Stomach (tissue), 9 donors: ENCODE data around the gene PROB1. TPM values are rescaled to one million over a fixed set of nuclear protein-coding genes. Genes with fewer than 3 reads are reported as not detected.
A peak's percentile ranks its signal among the peaks of the same experiment; 100 is the strongest.
"Not testable (repeated sequence)": the region's sequence is repeated elsewhere in the genome, so short reads cannot be mapped to it uniquely, and the experiment has no call there.

Source experiments
- DNase-seq, 2 donors: peaks; one replicate each; pipeline versions ENCODE4 v3.0.0 to v3.0.0-alpha.2; 2013 to 2019
- H3K27ac ChIP-seq, 5 donors: fragments of 200-600 bp in 4 of 5; sonication (generic) in 4 of 5; one replicate each; pipeline ENCODE4 v1.5.1; 2013 to 2019; ENCODE audit warnings: mild to moderate bottlenecking in 1 of 5, moderate library complexity in 1 of 5
- H3K27me3 ChIP-seq, 3 donors: fragments of 200-600 bp; sonication (generic); one replicate each; pipeline ENCODE4 v1.5.1; 2017 to 2019; ENCODE audit warnings: mixed run types in 1 of 3
- H3K36me3 ChIP-seq, 4 donors: fragments of 200-600 bp; sonication (generic); 1 replicate in 3 of 4; 2 replicates in 1 of 4; pipeline ENCODE4 v1.5.1; 2016 to 2019
- H3K4me1 ChIP-seq, 4 donors: fragments of 200-600 bp; sonication (generic); one replicate each; pipeline ENCODE4 v1.5.1; 2016 to 2019
- H3K4me3 ChIP-seq, 4 donors: fragments of 200-600 bp; sonication (generic) in 3 of 4; one replicate each; pipeline ENCODE4 v1.5.1; 2016 to 2019; ENCODE audit warnings: mild to moderate bottlenecking in 1 of 4
- H3K9me3 ChIP-seq, 4 donors: fragments of 200-600 bp; sonication (generic); one replicate each; pipeline ENCODE4 v1.5.1; 2016 to 2019
- EP300 ChIP-seq: sonication (generic); formaldehyde crosslinking; IDR thresholded peaks from one replicate; pipeline ENCODE4 v1.6.1; 2017; ENCODE audit warnings: antibody characterized with exemption
- POLR2A ChIP-seq, 4 donors: fragments of 450-650 bp; IDR thresholded peaks; one replicate each; pipeline ENCODE4 v1.6.1; 2016; ENCODE audit warnings: antibody characterized with exemption in 4 of 4, control low read depth in 2 of 4, mild to moderate bottlenecking in 1 of 4, moderate library complexity in 1 of 4
- POLR2AphosphoS5 ChIP-seq, 3 donors: sonication (generic); formaldehyde crosslinking; IDR thresholded peaks; one replicate each; pipeline ENCODE4 v1.6.1; 2016; ENCODE audit warnings: antibody characterized with exemption in 3 of 3
- WGBS, 5 donors: extraction: QIAGEN DNeasy Blood & Tissue Kit in 3 of 5; methylation state at CpG; one replicate each; pipeline versions ENCODE4 v1.1.5 to v1.1.7; 2013 to 2018; 5-methylcytosine and 5-hydroxymethylcytosine counted together
- intact Hi-C: fragments of 100-400 bp; cut with DNase I; formaldehyde crosslinking; loops from one replicate; pipeline ENCODE4 v1.15.1; 2023; ENCODE audit warnings: low total_unique reads
- polyA plus RNA-seq, 3 donors: library from polyadenylated mRNA; stranded (reverse); fragments of 200-250 nt; gene quantifications; one replicate each; pipeline ENCODE4 v1.2.3, GENCODE V29; 2013
- total RNA-seq, 5 donors: library from RNA; depleted of rRNA; stranded (reverse); fragments of >200 nt; gene quantifications; one replicate each; pipeline versions ENCODE4 v1.1.0 to v1.2.3, GENCODE V29; 2014 to 2016
- TF ChIP-seq, protein P1 (sequence below), 7 experiments: fragments of 450-650 bp in 4 of 7; fragments of 200-600 bp in 3 of 7; sonication (generic) in 3 of 7; IDR thresholded peaks; one replicate each; pipeline ENCODE4 v1.5.1; 2016 to 2019; ENCODE audit warnings: antibody characterized with exemption in 7 of 7, control low read depth in 2 of 7, mild to moderate bottlenecking in 1 of 7
- donor health status: healthy with polysubstance abuse.
- donor health status: Bipolar disorder and iron deficiency.
- donor health status: healthy.

Gene PROB1
- total and polyA plus RNA-seq, 8 donors = 0.55 to 0.89 (median 0.73) TPM; not detected in 3

DNA sequence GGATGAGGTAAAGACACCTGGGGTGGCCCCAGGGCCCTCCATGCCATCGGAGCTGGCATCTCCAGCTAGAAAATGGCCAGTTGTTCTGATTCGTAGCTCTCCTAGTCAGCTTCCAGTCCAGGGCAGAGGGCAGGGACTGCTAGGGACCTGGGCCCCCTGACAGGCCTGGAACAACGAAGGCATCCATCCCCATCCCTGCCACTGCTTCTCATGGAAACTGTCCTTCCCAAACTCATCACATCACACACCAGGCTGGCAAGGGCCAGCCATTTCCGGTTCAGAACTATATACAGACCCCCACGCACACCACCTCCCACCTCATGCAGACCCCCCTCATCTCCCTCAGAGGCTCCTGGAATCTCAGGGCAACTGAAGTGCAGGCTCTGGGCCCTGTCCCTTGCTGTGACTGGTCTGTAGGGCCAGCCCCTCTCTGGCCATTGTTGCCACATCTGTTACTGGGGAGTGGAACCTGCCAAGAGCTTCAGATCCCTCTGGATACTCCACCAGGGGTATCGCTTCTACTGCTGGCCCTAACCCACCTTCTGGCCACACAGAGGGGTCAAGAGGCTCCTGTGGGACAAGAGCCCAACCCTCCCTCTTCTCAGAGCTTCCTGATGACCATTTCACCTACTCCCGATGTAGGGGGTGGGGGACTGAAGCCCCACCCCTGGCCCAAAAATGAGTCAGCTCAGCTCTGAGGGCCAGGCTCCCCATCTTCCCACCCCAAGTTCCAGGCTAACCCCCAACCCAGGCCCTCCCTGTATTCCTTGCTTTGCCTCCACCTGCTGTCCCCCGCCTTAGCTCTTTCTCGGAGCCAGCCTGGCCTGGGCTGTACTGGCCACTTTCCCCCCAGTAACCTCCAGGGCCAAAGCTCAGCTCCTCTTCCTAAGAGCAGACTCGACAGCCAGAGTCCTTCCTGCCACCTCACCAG lies 4.0 kb downstream of the PROB1 start:
- intact Hi-C loops = no loop called here
- Histone ChIP-seq H3K27me3 (peaks cover 0 to 42% (median 0%) of the 10 kb centered on the region in 3 donors), H3K36me3 (no peaks in the 10 kb centered on the region), H3K4me3 (peak overlapping the region in 1 of 4 donors; percentile 62), H3K27ac (peak overlapping the region; percentile 49 to 78 (median 71)), H3K9me3 (no peaks in the 10 kb centered on the region), H3K4me1 (peaks cover 29 to 73% (median 64%) of the 10 kb centered on the region in 4 donors)
- DNase-seq = no peak
- 68 to 79% (median 77%) methylated on average over 8 to 10 of the region's 10 CpGs for WGBS, 5 donors
- TF ChIP-seq POLR2AphosphoS5 (IDR thresholded peaks at IDR 0.05) (no peak), POLR2A (IDR thresholded peaks at IDR 0.05) (no peak), EP300 (no peak)
- TF ChIP-seq, protein P1, sequence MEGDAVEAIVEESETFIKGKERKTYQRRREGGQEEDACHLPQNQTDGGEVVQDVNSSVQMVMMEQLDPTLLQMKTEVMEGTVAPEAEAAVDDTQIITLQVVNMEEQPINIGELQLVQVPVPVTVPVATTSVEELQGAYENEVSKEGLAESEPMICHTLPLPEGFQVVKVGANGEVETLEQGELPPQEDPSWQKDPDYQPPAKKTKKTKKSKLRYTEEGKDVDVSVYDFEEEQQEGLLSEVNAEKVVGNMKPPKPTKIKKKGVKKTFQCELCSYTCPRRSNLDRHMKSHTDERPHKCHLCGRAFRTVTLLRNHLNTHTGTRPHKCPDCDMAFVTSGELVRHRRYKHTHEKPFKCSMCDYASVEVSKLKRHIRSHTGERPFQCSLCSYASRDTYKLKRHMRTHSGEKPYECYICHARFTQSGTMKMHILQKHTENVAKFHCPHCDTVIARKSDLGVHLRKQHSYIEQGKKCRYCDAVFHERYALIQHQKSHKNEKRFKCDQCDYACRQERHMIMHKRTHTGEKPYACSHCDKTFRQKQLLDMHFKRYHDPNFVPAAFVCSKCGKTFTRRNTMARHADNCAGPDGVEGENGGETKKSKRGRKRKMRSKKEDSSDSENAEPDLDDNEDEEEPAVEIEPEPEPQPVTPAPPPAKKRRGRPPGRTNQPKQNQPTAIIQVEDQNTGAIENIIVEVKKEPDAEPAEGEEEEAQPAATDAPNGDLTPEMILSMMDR (IDR thresholded peaks at IDR 0.05) = no peak

DNA sequence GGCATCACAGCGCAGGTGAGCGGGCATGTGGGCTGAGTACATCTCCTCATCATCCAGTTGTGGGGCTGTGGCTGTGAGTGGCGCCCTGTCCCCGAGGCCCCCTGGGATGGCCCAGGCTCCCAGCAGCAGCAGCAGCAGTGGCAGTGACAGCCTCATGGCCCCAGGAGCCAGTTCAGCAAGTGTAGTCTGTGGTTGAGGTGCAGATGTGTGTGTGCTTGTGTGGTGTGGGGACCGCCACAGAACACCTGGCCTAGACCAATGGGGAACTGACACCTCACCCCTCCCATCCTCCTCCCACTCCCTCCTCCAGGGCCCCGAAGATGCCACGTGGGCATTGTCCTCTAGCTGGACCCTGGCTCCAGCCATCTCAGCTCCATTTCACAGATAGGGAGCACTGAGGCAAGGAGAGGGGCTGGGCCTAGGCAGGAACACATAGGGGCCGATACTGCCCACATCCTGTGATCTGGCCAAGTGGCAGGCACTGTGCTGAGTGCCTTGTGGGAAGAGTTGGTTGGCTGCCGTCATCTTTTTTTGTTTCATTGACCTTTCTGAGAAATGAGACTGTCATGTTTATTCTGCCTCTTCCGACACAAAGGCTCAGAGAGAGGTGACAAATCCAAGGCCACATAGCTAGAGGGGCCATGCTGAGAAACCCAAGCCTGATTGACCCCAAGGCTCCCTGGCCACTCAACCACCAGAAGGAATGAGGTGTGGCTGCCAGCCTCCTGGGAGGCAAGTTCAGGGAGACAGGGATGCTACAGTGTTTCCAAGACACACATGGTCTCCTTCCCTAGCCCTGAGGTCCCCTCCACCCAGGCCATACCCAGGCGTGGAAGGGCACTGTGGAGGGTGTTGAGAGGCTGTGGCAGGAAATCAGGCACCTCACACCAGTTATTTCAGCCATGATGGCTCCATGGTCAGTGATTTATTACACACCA lies 4.9 kb downstream of the PROB1 start, which contains the start of gene MZB1:
Gene MZB1 (minus strand): TSS at position 213 of the 938 bp plus-strand sequence. CDS start 57 bp downstream, at position 156.
- H3K4me1 ChIP-seq = peaks cover 32 to 75% (median 67%) of the 10 kb centered on the region in 4 donors
- H3K4me3 ChIP-seq = peak within 1 kb of the TSS; percentile 11 to 49 (median 27)
- peak in 1 of 2 donors; percentile 60 for DNase-seq
- intact Hi-C loops = no loop called here
- H3K9me3 ChIP-seq = no peaks in the 10 kb centered on the region
- peaks cover 0 to 34% (median 0%) of the 10 kb centered on the region in 3 donors for H3K27me3 ChIP-seq
- 73 to 80% (median 77%) methylated on average over 8 to 11 of the region's 11 CpGs for WGBS, 5 donors
- peak within 1 kb of the TSS; percentile 44 to 78 (median 68) for H3K27ac ChIP-seq
- no peak for TF ChIP-seq EP300
- TF ChIP-seq POLR2A (IDR thresholded peaks at IDR 0.05) = no peak
- TF ChIP-seq, protein P1 (IDR thresholded peaks at IDR 0.05) = no peak
- TF ChIP-seq POLR2AphosphoS5 (IDR thresholded peaks at IDR 0.05) = peak in 1 of 3 donors; percentile 26
- no peaks in the 10 kb centered on the region for H3K36me3 ChIP-seq

DNA sequence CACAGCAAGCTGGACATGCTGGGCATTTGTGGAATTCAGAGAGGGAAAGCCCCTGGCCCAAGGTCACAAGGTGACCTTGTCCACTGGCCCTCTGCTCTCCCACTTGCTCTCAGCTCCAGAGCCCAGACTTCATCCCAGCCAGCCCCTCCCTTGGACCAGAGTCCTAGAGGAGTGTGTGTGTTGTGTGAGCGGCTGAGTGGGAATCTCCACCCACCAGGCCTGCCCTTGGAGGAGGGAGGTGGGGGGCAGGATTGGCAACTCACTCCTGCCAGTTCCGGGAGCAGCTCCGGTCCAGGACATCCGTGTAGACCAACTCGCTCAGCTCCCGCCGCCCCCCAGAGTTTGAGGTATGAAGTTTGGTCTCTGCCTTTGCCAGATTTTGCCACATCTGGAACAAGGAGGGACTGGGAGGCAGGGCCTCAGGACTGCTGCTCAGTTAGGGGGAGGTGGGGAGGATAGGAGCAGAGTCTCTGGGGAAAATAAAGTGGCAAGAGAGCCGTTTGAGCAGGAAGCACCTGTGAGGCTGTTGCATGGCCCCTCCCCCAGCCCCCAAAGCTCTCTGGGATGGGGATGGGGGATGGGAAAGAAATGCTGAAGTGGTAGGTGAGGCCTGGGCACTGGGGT lies 6.6 kb downstream of the PROB1 start:
- peak; percentile 72 to 88 for DNase-seq

DNA sequence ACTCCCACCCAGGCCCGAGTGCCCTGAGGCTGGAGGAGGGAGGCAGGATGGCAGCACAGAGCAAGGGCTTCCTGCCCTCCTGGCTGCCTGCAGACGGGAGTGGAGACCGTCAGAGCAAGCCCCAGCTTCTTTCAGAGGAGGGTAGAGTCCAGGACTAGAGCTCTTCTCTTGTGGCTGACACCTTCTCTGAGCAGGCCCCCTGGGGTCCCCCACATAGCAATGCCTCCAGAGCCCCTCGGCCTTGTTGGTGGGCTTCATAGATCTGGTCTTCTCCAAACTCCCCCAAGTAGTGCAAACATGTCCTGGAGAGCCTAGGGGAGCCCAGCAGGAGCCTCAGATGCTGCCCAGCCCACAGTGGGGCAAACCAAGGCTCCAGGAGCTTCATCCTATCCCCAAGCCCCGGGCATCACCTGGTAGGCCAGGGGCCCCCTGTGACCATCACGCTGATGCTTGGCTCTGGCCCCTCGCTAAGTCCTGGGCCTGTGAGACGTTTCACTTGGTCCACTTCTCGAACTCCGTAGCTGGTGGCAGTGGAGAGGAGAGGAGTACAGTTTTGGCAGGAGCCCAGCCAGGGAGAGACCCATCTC lies 7.2 kb downstream of the PROB1 start:
- 46 to 81% (median 61%) methylated on average over 8 to 10 of the region's 10 CpGs for WGBS, 5 donors

More for the DNA sequence above, 6.6 kb downstream of the PROB1 start:
- Histone ChIP-seq H3K27me3 (peaks cover 0 to 18% (median 0%) of the 10 kb centered on the region in 3 donors), H3K27ac (peak overlapping the region; percentile 13 to 77 (median 66)), H3K36me3 (no peaks in the 10 kb centered on the region), H3K9me3 (no peaks in the 10 kb centered on the region), H3K4me1 (peaks cover 46 to 73% (median 67%) of the 10 kb centered on the region in 4 donors), H3K4me3 (peak overlapping the region; percentile 11 to 49 (median 27))
- intact Hi-C loops = no loop called here
- TF ChIP-seq POLR2AphosphoS5 (IDR thresholded peaks at IDR 0.05) (peak in 1 of 3 donors; percentile 45), EP300 (no peak)
- WGBS, 5 donors = 14 to 26% (median 17%) methylated on average over 5 to 8 of the region's 8 CpGs

DNA sequence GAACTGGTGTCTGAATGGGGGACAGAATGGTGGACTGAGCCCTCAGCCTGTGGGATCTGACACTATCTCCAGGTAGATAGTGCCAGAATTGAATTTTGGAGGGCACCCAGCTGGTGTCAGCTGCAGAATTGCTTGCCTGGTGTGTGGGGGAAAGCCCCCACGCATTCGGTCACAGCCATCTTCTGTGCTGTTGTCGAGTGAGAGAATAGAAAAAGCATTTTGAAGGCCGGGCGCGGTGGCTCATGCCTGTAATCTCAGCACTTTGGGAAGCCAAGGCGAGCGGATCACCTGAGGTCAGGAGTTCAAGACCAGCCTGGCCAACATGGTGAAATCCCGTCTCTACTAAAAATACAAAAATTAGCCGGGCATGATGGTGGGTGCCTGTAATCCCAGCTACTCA lies 7.9 kb downstream of the PROB1 start:
- WGBS, 5 donors = 91 to 96% (median 94%) methylated on average over 9 to 10 of the region's 10 CpGs

More for the DNA sequence above, 7.2 kb downstream of the PROB1 start:
- Histone ChIP-seq H3K4me3 (peak overlapping the region in 1 of 4 donors; percentile 49), H3K4me1 (peaks cover 51 to 72% (median 64%) of the 10 kb centered on the region in 4 donors), H3K27me3 (peaks cover 0 to 12% (median 0%) of the 10 kb centered on the region in 3 donors), H3K36me3 (no peaks in the 10 kb centered on the region), H3K27ac (peak overlapping the region in 3 of 5 donors; percentile 41 to 77 (median 66)), H3K9me3 (no peaks in the 10 kb centered on the region)
- no peak for DNase-seq
- no peak for TF ChIP-seq POLR2AphosphoS5 (IDR thresholded peaks at IDR 0.05)
- intact Hi-C loops = no loop called here

More for the DNA sequence above, 7.9 kb downstream of the PROB1 start:
- intact Hi-C loops, H3K9me3 ChIP-seq, H3K4me3 ChIP-seq, H3K36me3 ChIP-seq, H3K27me3 ChIP-seq, DNase-seq, H3K27ac ChIP-seq: not testable (repeated sequence)
- peaks cover 43 to 68% (median 59%) of the 10 kb centered on the region in 4 donors for H3K4me1 ChIP-seq
